Stimulated activated CD8-positive, alpha-beta memory T cell treated with anti-CD3 and anti-CD28 coated beads, Interleukin-4, amount 100 ng/mL, for 48 hours (primary cell): ENCODE results near the gene NELFB.
"Not testable (repeated sequence)": the region's sequence is repeated elsewhere in the genome, so short reads cannot be mapped to it uniquely, and the experiment has no call there.

Source experiments
- DNase-seq: peaks from one replicate; pipeline ENCODE4 v3.0.0-alpha.2; 2020

Gene NELFB

DNA sequence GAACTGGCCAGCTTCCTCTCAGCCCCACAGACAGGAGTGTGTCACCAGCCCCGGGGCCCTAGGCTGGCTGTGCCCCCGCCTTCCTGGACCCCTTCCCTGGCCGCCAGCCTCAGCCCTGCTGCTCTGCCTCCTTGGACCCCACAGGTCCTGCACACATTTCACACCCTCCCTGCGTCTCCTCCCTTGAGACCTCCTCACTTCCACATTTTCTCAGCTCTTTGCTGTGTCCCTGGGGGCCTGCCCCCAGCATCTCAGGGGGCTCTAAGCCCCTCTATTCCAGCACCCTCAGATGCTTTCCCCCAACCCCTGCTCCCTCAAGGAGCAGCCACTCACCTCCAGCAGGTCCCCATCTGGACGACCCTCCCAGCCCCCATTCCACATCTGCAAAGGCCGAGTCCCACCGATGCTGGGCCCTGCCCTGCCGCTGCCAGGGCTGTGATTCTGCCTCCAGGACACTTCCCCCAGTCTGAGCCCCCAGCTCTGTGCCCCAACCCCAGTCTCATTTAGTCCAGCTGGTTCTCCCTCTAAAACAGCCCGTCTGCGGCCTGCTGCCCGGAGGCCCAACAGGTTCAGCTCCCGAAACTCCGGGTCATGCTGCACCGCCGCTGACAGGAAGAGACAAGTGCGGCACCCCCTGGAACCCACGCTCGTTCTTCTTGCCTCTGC is 20.2 kb upstream of the NELFB start:
- DNase-seq: no peak

DNA sequence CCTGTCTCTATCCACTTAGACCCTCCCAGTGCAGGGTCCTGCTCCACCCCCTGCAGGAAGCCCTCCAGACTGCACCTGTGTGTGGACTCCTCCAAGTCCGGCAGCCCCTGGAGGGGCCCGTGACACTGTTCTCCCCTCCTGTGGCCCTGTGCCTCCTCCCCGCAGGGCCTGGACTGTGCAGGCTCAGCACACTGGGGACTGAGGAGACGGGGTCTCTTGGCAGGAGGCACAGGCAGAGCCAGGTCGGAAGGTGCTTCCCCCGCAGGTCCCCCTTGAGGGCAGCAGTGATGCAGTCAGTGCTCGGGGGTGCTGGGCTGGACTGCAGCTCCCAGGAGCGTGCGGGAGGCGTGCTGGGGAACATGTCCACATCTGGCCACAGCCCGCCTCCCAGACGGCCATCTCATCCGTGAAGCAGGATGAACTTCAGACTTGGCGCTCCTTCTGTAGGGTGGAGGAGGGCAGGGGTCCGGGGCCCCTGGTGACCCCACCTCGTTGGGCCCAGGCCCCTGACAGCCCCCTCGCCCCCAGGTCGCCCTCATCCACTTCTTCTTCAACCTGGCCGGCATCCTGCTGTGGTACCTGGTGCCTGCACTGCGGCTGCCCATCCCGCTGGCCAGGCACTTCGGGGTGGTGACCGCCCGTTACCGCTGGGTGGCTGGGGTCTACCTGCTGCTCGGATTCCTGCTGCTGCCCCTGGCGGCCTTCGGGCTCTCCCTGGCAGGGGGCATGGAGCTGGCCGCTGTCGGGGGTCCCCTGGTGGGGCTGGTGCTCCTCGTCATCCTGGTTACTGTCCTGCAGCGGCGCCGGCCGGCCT is 19.5 kb upstream of the NELFB start:
- DNase-seq: no peak

DNA sequence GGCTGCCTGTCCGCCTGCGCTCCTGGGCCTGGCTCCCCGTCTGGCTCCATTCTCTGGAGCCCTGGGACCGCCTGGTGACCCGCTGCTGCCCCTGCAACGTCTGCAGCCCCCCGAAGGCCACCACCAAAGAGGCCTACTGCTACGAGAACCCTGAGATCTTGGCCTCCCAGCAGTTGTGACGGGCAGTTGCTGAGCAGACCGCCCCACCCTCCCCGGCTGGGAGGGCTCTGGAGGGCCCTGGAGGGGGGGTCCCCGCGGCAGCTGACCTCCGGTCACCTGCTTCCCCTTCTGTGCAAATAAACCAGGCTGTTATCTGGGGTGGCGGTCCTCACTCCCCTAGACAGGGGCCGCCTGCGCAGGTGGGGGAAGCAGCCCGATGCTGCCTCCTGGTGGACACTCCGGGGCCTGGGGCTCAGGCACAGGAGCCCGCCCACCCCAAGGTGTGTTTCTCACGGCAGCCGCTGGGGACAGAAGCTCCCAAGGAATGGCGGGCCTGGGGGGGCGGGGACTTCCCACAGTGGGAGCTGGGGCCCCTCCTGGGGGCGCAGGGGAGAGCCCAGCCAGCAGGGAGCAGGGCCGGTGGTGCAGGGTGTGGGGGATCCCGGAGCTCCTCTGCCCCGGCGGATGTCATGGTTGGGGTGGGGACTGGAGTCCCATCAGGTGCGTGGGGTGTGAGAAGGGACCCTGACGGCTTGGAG is 18.7 kb upstream of the NELFB start:
- peak; percentile 97 for DNase-seq

DNA sequence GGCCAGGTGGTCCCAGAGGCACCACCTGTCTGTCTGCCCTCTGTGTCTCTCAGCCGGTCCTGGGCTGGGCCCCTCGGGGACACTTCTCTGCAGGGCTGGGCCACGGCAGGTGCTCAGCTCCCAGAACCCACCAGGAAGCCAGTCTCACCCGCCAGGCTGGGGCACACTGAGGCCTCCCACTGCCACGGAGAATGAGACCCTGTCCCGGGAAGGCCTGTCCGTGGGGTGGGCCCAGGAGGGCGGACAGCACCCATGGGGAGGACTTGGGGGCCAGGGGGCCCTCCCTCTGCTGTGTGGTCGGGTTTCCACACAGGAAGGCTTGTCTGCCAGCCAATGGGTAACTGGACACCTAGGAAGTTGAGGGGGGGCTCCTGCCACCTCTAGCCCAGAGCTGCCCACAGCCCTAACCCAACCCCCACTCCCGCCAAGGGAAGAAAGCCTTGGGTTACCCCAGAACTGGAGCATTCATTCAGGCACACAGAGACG is 18.1 kb upstream of the NELFB start:
- DNase-seq: no peak

DNA sequence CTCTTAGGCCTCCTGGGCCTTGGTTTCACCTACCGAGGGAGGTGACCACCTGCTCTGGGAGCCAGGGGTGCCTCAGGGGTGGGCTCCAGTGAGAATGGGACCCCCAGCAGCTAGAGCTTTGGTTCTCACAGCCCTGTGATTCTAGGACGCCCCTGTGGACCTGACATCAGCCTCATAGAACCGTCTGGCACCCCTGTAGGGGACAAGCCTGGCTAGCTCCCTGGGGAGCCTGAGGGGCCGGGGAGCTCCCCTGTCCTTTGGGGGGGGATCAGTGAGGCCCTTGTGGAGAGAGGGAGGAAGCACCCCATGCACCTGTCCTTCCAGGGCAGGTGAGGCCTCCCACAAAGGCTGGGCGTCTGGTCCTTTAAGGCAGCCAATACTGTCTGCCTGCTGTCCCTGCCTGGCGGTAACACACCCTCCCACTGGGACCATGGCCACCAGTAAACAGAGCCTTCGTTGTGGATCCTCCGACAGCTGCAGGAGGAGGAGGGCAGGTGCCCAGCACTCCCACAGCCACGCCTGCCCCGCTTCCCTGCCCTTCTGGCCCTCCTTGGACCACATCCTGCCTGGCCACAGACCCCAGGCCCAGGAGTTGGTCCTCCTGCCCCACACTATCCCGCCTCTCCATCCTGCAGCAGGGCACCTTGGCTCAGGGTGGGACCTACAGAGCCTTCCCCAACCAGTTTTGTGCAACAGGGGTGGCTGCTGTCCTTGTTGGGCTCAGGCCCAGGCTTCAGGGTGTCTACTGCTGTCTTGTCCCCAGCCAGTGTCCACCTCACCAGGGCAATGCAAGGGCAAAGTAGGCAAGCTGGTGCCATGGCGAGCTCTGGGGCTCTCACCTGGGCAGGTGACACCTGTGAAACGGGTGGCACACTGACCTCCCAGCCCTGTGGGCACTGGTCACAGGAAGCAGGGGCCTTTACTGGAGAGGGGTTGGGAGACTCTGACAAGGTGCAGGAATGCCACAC is 17.1 kb upstream of the NELFB start:
- DNase-seq: no peak

DNA sequence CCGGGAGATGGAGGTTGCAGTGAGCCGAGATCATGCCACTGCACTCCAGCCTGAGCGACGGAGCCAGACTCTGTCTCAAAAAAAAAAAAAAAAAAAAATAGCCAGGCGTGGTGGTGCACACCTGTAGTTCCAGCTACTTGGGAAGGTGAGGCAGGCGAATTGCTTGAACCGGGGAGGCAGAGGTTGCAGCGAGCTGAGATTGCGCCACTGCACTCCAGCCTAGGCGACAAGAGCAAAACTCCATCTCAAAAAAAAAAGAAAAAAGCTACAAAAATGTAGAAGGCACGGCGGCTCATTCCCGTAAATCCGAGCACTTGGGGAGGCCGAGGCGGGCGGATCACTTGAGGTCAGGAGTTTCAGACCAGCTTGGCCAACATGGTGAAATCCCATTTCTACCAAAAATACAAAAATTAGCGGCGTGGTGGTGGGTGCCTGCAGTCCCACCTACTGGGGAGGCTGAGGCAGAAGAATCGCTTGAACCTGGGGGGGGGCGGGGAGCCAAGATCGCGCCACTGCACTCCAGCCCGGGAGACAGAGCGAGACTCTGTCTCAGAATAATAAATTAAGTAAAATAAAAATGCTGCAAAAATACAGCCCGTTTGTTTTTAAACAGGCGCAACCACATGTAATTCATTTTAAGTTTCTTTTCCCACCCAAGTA is 15.5 kb upstream of the NELFB start:
- not testable (repeated sequence) for DNase-seq

DNA sequence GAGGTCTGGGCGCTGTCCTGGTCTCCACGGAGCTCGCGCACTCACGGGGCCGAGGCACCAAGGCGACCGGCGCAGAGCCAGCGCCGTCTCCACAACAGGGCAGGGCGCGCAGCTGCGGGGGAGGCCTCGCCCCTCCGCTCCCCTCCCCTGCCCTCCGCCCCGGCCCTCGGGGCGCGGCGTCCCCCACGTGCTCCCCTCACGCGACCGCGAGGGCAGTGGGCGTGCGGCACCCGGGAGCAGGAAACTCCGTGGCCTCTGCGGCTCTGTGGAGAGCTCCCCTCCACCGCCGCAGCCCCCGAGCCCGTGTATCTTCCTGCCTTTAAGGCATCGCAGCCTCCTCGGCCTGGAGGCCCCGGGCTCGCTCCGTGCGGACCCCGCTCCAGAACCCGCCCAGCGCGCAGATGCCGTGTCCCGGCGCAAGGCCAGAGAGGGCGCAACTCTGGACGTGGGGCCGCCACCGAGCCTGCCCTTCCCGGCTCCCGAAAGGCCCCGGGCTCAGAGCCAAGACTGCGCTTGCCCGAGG is 14.7 kb upstream of the NELFB start:
- DNase-seq: peak; percentile 76

DNA sequence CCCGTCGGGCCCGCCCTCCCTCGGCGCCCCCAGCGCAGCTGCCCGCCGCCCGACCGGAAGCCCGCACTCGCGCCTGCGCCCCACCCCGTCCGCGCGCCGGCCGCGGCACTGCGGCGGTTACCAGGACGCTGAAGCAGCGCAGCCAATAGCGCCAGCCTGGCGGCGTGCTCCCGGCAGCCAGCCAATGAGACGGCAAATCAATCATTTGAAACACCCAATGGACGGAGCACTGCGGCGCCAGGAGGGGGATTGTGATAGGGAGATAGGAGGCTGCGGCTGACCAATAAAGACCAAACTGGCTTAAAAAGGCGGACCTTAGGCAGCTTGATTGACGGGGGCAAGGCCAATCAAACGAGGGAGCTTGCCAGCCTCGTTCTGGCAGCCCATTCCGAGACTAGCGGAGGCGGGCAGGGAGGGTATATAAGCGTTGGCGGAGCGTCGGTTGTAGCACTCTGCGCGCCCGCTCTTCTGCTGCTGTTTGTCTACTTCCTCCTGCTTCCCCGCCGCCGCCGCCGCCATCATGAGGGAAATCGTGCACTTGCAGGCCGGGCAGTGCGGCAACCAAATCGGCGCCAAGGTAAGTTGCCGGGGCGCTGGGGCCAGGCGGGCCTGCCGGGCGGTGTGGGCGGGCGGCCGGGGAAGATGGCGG is 14.2 kb upstream of the NELFB start, which contains the start of gene TUBB4B:
Gene TUBB4B, plus strand, starts transcription at position 447 of the 649 bp plus-strand sequence. Its CDS starts 74 bp downstream, at position 521.
- peak; percentile 97 for DNase-seq

DNA sequence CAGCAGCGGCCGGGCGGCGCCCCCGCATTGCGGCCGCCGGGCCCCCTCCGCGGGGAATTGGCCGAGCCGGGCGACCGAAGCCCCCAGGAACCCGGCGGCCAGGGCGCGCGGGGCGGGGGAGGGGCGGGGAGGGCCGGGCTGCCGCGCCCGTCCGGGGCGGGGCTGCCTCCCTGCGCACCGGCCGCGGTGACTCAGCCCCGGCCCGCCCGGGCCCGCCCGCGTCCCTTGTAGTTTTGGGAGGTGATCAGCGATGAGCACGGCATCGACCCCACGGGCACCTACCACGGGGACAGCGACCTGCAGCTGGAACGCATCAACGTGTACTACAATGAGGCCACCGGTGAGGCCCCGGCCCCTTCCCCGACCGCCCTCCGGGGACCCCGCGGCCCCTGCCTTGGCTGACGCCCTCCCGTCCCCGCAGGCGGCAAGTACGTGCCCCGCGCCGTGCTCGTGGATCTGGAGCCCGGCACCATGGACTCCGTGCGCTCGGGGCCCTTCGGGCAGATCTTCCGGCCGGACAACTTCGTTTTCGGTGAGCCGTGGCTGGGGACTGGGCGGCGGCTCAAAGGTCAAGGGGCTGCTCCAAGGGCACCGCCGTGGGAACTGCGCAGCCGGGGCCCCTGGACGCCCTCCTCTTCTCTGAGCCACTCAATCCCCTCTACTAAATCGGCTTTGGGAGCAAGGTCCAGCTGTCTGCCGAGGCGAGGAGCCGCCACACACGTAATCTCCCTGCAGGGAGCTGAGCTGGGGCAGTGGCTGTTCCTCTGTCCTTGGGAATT is 13.4 kb upstream of the NELFB start:
- DNase-seq: peak; percentile 76

DNA sequence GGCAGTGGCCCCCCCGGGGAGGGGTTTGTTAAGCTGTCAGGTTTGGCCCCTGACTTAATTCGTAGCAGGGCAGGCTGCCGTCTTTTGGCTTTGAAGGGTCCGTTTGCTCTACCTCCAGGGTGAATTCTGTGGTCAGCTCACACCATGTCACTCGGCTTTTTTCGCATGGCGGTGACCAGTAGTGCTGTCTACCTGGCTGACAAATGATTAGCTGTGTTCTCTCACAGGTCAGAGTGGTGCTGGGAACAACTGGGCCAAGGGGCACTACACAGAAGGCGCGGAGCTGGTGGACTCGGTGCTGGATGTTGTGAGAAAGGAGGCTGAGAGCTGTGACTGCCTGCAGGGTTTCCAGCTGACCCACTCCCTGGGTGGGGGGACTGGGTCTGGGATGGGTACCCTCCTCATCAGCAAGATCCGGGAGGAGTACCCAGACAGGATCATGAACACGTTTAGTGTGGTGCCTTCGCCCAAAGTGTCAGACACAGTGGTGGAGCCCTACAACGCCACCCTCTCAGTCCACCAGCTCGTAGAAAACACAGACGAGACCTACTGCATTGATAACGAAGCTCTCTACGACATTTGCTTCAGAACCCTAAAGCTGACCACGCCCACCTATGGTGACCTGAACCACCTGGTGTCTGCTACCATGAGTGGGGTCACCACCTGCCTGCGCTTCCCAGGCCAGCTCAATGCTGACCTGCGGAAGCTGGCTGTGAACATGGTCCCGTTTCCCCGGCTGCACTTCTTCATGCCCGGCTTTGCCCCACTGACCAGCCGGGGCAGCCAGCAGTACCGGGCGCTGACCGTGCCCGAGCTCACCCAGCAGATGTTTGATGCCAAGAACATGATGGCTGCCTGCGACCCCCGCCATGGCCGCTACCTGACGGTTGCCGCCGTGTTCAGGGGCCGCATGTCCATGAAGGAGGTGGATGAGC is 12.6 kb upstream of the NELFB start:
- DNase-seq: no peak

DNA sequence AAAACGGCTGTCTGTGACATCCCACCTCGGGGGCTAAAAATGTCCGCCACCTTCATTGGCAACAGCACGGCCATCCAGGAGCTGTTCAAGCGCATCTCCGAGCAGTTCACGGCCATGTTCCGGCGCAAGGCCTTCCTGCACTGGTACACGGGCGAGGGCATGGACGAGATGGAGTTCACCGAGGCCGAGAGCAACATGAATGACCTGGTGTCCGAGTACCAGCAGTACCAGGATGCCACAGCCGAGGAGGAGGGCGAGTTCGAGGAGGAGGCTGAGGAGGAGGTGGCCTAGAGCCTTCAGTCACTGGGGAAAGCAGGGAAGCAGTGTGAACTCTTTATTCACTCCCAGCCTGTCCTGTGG is 11.9 kb upstream of the NELFB start:
- DNase-seq: peak; percentile 26

DNA sequence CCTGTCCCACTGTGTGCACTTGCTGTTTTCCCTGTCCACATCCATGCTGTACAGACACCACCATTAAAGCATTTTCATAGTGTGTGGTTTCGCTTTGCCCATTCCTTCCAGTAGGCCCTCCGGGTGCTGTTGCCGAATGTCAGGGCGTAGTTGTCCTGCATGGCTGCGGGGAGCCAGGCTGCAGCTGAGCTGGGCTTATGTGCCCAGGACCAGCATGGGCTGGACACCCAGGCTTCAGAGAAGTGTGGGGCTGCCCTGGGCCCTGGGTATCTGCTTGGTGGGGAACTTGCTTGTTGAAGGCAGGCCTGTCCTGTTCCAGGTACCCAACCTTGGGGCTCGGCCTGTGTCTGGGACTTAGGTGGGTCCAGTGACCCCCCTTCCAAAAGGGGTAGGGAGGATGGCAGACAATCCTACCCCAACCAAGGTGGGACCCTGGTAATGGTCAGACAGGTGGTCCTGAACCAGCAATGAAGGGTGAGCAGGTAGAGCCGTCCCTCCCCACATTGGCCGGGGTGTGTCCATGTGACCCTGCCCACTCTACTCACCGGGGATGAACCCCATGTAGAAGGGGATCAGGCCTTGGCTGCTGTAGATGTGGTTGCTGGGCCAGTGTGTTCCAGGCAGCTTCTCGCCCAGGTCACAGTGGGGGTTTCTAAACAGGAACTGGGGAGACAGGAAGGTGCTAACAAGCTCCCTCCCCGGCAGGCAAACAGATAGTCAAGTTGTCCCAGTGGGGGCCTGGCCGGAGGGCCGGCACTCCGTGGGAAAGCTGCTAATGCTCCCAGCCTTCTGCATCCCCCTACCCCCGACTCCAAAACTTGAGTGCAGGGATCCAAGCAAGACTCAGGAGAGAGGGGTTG is 11.3 kb upstream of the NELFB start:
- DNase-seq: peak; percentile 49

DNA sequence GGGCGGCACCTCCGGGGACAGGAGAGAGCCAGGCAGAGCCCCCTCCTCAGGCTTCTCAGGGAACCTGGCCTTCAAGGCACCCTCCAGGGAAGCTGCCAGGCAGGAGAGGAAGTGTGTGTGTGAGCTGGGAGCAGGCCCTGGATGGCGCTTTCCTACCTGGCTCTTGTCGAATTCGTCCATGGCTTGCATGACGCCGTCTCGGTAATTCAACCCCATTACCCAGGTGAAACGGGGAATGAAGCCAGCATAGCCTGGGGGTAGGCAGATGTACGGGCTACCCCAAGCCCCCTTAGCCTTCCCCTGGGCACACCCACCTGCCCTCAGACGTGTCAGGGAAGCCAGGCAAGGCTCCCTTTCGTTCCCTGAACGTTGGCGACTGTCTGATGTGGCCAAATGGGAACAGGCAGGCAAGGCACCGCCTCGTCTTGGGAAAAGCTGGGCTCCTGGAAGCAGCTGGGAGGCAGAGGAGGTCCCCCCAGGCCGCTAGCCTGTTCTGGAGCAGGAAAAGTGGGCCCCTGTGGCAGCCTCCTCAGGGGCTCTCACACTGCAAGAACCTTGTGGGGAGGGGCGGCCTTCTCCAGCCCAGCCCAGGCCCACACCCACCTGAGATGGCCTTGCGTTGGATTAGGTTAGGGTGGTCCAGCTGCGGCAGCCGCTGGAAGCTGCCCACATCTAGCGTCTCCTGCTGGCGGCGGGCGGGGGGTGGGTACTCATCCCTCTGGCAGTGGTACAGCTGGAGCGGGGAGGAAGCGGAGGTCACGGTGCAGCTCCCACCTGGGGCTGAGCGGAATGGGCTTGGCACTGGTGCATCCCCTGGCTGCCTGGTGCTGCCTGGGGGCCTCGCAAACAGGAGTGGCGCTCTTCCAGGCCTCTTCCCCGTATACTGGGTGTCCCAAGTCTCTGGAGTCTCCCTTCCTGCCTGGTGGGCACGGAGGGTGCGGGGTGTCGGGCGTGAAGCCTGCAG is 10.4 kb upstream of the NELFB start:
- peak; percentile 46 for DNase-seq

DNA sequence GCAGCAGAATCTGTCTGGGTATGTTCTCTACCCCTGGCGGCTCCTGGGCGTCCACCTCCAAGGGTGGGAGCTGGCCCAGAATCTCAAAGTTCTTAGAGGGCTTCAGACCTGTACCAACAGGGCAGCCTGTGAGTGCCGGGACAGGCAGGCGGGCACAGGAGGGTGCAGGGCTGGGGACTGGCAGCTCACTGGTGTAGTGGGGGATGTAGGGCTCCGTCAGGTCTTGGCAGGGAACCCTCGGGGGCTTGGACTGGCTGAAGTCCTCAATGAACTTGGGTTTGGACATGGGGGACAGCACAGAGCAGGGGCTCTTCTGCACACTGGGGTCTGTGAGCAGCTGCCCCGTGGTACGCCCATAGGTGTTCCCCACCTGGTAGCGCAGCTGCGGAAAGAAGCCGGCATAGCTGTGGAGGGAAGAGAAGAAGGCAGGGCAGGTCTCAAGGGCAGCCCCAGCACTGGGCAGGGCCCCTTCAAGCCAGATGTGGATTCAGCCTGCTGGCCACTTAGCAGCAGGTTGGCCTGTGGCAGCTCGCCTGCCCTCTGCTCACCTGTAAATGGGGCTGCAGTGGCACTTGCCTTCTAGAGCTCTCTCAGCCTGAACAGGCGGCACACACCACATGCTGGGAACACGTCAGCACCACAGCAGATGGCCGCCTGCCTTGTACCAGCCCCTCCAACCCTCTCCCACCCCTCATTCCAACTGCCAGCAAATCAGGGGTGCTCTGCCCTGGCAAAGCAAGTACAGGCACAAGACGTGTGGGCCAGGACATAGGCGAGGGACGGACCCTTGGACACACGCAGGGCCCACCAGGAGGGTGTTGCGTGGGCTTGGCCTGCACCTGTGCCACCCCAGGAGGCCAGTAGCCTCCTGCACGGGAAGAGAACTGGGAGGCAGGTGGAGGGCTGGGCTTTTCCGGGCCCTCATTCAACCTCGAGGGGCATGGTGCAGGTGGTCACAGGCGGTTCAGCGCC is 9.4 kb upstream of the NELFB start:
- peak; percentile 27 for DNase-seq

DNA sequence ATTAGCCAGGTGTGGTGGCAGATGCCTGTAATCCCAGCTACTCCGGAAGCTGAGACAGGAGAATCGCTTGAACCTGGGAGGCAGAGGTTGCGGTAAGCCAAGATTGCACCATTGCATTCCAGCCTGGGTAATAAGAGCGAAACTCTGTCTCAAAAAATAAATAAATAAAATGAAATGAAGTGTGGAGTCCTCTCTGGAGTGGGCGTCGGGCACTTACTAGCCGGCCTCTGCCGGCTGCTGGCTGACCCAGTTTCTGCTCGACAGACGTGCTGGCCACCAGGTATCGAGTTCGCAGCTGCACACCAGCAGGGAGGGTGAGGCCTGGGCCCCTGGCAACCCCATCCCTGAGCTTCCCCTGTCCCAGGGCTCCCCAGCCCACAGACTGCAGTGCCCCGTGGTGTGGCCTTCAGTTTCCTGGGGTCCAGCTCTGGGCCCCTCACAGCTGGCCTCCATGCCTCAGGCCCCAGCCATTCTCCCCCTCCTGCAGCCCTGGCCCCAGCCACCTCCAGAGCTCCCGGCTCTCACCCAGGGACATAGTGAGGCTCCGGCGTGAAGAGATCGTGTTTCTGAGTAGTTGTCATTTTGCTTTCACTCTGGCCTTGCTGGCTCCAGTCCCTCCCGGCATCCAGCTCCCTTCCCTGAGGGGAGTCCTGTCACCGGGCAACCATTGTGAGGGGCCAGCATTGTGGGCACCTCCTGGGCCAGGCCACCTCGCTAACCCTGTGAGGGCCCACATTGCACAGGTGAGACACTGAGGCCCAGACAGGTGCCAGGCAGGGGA is 7.8 kb upstream of the NELFB start:
- DNase-seq: no peak
